OCI-LY1 (cell line): ENCODE measurements around the gene NUP50.

Experiments
- H2AFZ ChIP-seq: fragments of 200-600 bp; sonication (generic), shearing (Covaris generic); 2 replicates; pipeline ENCODE4 v1.6.0; 2014; ENCODE audit warnings: antibody characterized with exemption, mild to moderate bottlenecking, low read length
- H3F3A ChIP-seq: fragments of 200-600 bp; sonication (generic), shearing (Covaris generic); 2 replicates; pipeline ENCODE4 v1.6.0; 2014; ENCODE audit warnings: mild to moderate bottlenecking, antibody characterized with exemption, low read length, moderate library complexity; ENCODE audit not compliant: insufficient read depth
- H3K27ac ChIP-seq: fragments of 200-600 bp; sonication (generic); 2 replicates; pipeline ENCODE4 v1.5.1; 2014; ENCODE audit warnings: low read length, mixed run types, mild to moderate bottlenecking, low read depth; ENCODE audit not compliant: poor library complexity, severe bottlenecking
- H3K27me3 ChIP-seq: fragments of 200-600 bp; sonication (generic); 2 replicates; pipeline ENCODE4 v1.6.0; 2014; ENCODE audit warnings: antibody characterized with exemption, mild to moderate bottlenecking, low read length, moderate library complexity; ENCODE audit not compliant: insufficient read depth
- H3K36me3 ChIP-seq: fragments of 200-600 bp; sonication (generic); 2 replicates; pipeline ENCODE4 v1.6.1; 2014; ENCODE audit warnings: mild to moderate bottlenecking, antibody characterized with exemption, low read length, moderate library complexity, mixed read lengths; ENCODE audit not compliant: insufficient read depth
- H3K4me1 ChIP-seq: fragments of 200-600 bp; sonication (generic); 2 replicates; pipeline ENCODE4 v1.5.1; 2014; ENCODE audit warnings: mild to moderate bottlenecking, low read length, moderate library complexity; ENCODE audit not compliant: insufficient read depth, severe bottlenecking
- H3K4me2 ChIP-seq: fragments of 200-600 bp; sonication (generic), shearing (Covaris generic); 2 replicates; pipeline ENCODE4 v1.6.1; 2014; ENCODE audit warnings: low read length
- H3K4me3 ChIP-seq: fragments of 200-600 bp; sonication (generic); 2 replicates; pipeline ENCODE4 v1.5.1; 2014; ENCODE audit warnings: low read length, low read depth, mild to moderate bottlenecking, mixed read lengths; ENCODE audit not compliant: poor library complexity, severe bottlenecking
- H3K79me2 ChIP-seq: fragments of 200-600 bp; shearing (Covaris generic); 2 replicates; pipeline ENCODE4 v1.6.1; 2016; ENCODE audit warnings: mixed run types, low read length, mixed read lengths; ENCODE audit not compliant: insufficient read depth
- H3K9ac ChIP-seq: fragments of 200-600 bp; sonication (generic), shearing (Covaris generic); 2 replicates; pipeline ENCODE4 v1.6.1; 2014; ENCODE audit warnings: mild to moderate bottlenecking, low read length, mixed read lengths
- H3K9me2 ChIP-seq: fragments of 200-600 bp; sonication (generic), shearing (Covaris generic); 2 replicates; pipeline ENCODE4 v1.6.1; 2014; ENCODE audit warnings: low read depth, mild to moderate bottlenecking, low read length, mixed read lengths
- H3K9me3 ChIP-seq: fragments of 200-600 bp; shearing (Covaris generic); 2 replicates; pipeline ENCODE4 v1.6.1; 2014; ENCODE audit warnings: low read length, mixed read lengths
- H4K20me1 ChIP-seq: fragments of 200-600 bp; sonication (generic), shearing (Covaris generic); 2 replicates; pipeline ENCODE4 v1.6.0; 2016; ENCODE audit warnings: mild to moderate bottlenecking, low read length; ENCODE audit not compliant: insufficient read depth
- CTCF ChIP-seq: fragments of 200-600 bp; sonication (generic), shearing (Covaris generic); IDR thresholded peaks from 2 replicates; pipeline ENCODE4 v1.5.1; 2017; ENCODE audit warnings: mild to moderate bottlenecking, antibody characterized with exemption, low read length, moderate library complexity, mixed read lengths
- EZH2 ChIP-seq: fragments of 200-600 bp; sonication (generic), shearing (Covaris generic); IDR thresholded peaks from 2 replicates; pipeline ENCODE4 v1.8.0; 2017; ENCODE audit warnings: borderline replicate concordance, mixed run types, mild to moderate bottlenecking, antibody characterized with exemption, low read length, moderate library complexity, mixed read lengths

Gene NUP50

GRCh38 chr22:45183974-45184373 is 20.2 kb downstream of the NUP50 start:
- Histone ChIP-seq H3K27me3 (no peaks in the 10 kb centered on the region), H3K27ac (no peak overlapping the region), H3K9me3 (no peaks in the 10 kb centered on the region), H3K9me2 (no peaks in the 10 kb centered on the region), H3K4me3 (no peak overlapping the region), H3K9ac (no peak overlapping the region), H3F3A (no peaks in the 10 kb centered on the region), H4K20me1 (0 out of 2 replicates have a peak, but pooled peaks cover 4% of the 10 kb centered on the region), H3K36me3 (peaks cover 85% of the 10 kb centered on the region), H3K79me2 (no peaks in the 10 kb centered on the region), H2AFZ (no peak overlapping the region), H3K4me2 (no peak overlapping the region), H3K4me1 (no peaks in the 10 kb centered on the region)
- TF ChIP-seq EZH2 (no peak), CTCF (no peak)

GRCh38 chr22:45185718-45186514 is 22.2 kb downstream of the NUP50 start:
- Histone ChIP-seq H3K9me3 (no peaks in the 10 kb centered on the region), H3K4me1 (no peaks in the 10 kb centered on the region), H3K4me3 (no peak overlapping the region), H4K20me1 (0 out of 2 replicates have a peak, but pooled peaks cover 4% of the 10 kb centered on the region), H3K4me2 (no peak overlapping the region), H3K27me3 (no peaks in the 10 kb centered on the region), H3K27ac (no peak overlapping the region), H3K9me2 (no peaks in the 10 kb centered on the region), H3K9ac (no peak overlapping the region), H3K36me3 (peaks cover 65% of the 10 kb centered on the region), H3F3A (no peaks in the 10 kb centered on the region), H2AFZ (no peak overlapping the region), H3K79me2 (no peaks in the 10 kb centered on the region)
- TF ChIP-seq EZH2 (no peak), CTCF (no peak)

- 0 out of 2 replicates have a peak, but pooled peaks cover 4% of the 10 kb centered on the region for H4K20me1 ChIP-seq
- H3K4me2 ChIP-seq, result no peak overlapping the region
- no peaks in the 10 kb centered on the region for H3F3A ChIP-seq
- H3K4me3 ChIP-seq, result no peak overlapping the region
- no peaks in the 10 kb centered on the region for H3K4me1 ChIP-seq
- H3K27ac ChIP-seq, result no peak overlapping the region
- no peak overlapping the region for H3K9ac ChIP-seq
- H2AFZ ChIP-seq, result no peak overlapping the region
- H3K9me3 ChIP-seq, result no peaks in the 10 kb centered on the region
- no peak for TF ChIP-seq CTCF
- TF ChIP-seq EZH2, result no peak
- peaks cover 49% of the 10 kb centered on the region for H3K36me3 ChIP-seq
- H3K79me2 ChIP-seq, result no peaks in the 10 kb centered on the region
- H3K9me2 ChIP-seq, result no peaks in the 10 kb centered on the region
- H3K27me3 ChIP-seq, result no peaks in the 10 kb centered on the region
Observed at GRCh38 chr22:45187891-45188290, 24.2 kb downstream of the NUP50 start.
